ENCODE measurements around the gene ME3. TPM values are rescaled to one million over a fixed set of nuclear protein-coding genes. Genes with fewer than 3 reads are reported as not detected.
"Not testable (repeated sequence)": the region's sequence is repeated elsewhere in the genome, so short reads cannot be mapped to it uniquely, and the experiment has no call there.

The ME3 gene
- total RNA-seq, 2 donors from 2014 or later = 62.4 to 62.5 TPM

DNA sequence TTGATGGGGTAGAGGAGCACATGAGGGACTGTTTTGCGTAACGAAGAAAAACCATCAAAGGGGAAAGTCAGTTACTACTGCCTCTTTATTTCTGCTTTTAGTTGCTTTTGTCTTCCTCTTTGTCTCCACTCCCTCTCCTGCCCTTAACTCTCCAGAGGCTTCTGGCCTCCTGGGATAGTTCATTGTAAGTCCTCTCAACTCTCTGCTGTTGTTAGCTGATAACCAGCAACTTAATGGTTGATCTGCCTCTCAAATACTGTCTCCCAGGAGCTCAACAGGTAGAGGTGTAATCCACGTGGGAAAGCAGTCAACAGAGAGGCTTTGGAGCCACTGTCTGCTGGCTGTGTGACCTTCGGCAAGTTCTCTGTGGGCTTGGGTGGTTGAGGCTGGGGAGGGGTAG is 250.5 kb downstream of the ME3 start:
- no peak overlapping the region for H3K27ac ChIP-seq
- no peaks in the 10 kb centered on the region for H3K27me3 ChIP-seq (replicated peaks; ENCODE audit: insufficient read depth)
- H3K4me3 ChIP-seq = no peak overlapping the region
- H3K4me1 ChIP-seq (ENCODE audit: control insufficient read depth in 1 of 2, low read depth in 2 of 2) = no peaks in the 10 kb centered on the region
- H3K9me3 ChIP-seq = peaks cover 3% of the 10 kb centered on the region
- TF ChIP-seq, protein P1, sequence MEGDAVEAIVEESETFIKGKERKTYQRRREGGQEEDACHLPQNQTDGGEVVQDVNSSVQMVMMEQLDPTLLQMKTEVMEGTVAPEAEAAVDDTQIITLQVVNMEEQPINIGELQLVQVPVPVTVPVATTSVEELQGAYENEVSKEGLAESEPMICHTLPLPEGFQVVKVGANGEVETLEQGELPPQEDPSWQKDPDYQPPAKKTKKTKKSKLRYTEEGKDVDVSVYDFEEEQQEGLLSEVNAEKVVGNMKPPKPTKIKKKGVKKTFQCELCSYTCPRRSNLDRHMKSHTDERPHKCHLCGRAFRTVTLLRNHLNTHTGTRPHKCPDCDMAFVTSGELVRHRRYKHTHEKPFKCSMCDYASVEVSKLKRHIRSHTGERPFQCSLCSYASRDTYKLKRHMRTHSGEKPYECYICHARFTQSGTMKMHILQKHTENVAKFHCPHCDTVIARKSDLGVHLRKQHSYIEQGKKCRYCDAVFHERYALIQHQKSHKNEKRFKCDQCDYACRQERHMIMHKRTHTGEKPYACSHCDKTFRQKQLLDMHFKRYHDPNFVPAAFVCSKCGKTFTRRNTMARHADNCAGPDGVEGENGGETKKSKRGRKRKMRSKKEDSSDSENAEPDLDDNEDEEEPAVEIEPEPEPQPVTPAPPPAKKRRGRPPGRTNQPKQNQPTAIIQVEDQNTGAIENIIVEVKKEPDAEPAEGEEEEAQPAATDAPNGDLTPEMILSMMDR (IDR thresholded peaks at IDR 0.05) = no peak
- ATAC-seq (ENCODE audit: insufficient number of reproducible peaks, low FRiP score, low read depth) (no peak), DNase-seq (ENCODE audit: low spot score) (no peak)
- H3K36me3 ChIP-seq = no peaks in the 10 kb centered on the region

DNA sequence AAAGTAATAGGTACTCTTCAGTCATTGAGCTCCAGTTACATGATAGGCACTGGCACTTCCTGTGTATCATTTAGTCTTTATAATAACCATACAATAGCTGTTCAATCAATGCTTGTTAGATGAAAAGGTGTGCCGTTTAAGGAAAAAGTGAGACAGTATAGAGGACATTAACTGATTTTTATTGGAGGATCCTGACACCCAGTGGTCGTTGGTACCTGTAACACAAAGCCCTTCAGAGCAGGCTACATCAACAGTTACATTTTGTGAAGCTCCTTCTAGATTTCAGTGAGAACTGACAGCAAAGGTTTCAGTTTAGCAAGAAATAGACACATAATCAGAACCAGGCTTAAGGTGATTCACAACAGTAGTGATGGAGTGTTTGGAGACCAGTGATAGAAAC is 253.5 kb downstream of the ME3 start:
- no peak overlapping the region for H3K4me3 ChIP-seq
- no peaks in the 10 kb centered on the region for H3K27me3 ChIP-seq (replicated peaks; ENCODE audit: insufficient read depth)
- H3K27ac ChIP-seq = no peak overlapping the region
- TF ChIP-seq, protein P1 (IDR thresholded peaks at IDR 0.05) = no peak
- DNase-seq (ENCODE audit: low spot score) (no peak), ATAC-seq (ENCODE audit: insufficient number of reproducible peaks, low FRiP score, low read depth) (no peak)
- H3K4me1 ChIP-seq (ENCODE audit: control insufficient read depth in 1 of 2, low read depth in 2 of 2) = no peaks in the 10 kb centered on the region
- H3K9me3 ChIP-seq = no peaks in the 10 kb centered on the region
- H3K36me3 ChIP-seq = no peaks in the 10 kb centered on the region

DNA sequence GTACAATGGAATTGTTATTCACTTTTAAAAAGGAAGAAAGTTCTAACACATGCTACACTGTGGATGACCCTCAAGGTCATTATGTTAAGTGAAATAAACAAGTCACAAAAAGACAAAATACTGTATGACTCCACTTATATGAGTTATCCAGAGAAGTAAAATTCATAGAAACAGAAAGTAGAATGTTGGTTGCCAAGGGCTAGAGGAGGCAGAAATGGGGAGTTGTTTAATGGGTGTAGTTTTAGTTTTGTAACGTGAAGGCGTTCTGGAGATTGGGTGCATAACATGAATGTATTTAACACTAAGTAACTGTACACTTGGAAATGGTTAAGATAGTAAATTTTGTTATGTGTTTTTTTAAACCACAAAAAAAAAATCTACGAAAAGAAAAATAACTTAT is 253.9 kb downstream of the ME3 start:
- H3K27me3 ChIP-seq (replicated peaks; ENCODE audit: insufficient read depth) = no peaks in the 10 kb centered on the region
- no peak overlapping the region for H3K4me3 ChIP-seq
- H3K4me1 ChIP-seq (ENCODE audit: control insufficient read depth in 1 of 2, low read depth in 2 of 2) = no peaks in the 10 kb centered on the region
- DNase-seq (ENCODE audit: low spot score) (no peak), ATAC-seq (ENCODE audit: insufficient number of reproducible peaks, low FRiP score, low read depth) (no peak)
- H3K27ac ChIP-seq = no peak overlapping the region
- TF ChIP-seq, protein P1 (IDR thresholded peaks at IDR 0.05) = no peak
- H3K9me3 ChIP-seq = no peaks in the 10 kb centered on the region
- no peaks in the 10 kb centered on the region for H3K36me3 ChIP-seq

DNA sequence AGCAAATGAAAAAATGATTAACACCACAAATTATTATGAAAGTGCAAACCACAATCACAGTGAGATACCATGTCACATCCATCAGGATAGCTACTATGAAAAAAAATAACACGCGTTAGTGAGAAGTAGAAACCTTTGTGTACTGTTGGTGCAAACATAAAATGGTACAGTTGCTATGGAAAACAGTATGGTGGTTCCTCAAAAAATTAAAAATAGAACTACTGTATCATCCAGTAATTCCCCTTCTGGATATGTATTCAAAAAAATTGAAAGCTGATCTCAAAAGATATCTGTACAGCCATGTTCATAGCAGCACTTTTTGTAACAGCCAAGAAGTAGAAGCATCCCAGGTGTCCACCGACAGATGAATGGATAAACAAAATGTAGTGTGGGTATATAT is 254.3 kb downstream of the ME3 start:
- Histone ChIP-seq H3K27ac (no peak overlapping the region), H3K4me3 (no peak overlapping the region), H3K36me3 (no peaks in the 10 kb centered on the region), H3K9me3 (no peaks in the 10 kb centered on the region), H3K27me3 (replicated peaks; ENCODE audit: insufficient read depth) (no peaks in the 10 kb centered on the region), H3K4me1 (ENCODE audit: control insufficient read depth in 1 of 2, low read depth in 2 of 2) (no peaks in the 10 kb centered on the region)
- ATAC-seq (ENCODE audit: insufficient number of reproducible peaks, low FRiP score, low read depth) = no peak
- TF ChIP-seq, protein P1 (IDR thresholded peaks at IDR 0.05) = no peak
- DNase-seq (ENCODE audit: low spot score) = no peak

DNA sequence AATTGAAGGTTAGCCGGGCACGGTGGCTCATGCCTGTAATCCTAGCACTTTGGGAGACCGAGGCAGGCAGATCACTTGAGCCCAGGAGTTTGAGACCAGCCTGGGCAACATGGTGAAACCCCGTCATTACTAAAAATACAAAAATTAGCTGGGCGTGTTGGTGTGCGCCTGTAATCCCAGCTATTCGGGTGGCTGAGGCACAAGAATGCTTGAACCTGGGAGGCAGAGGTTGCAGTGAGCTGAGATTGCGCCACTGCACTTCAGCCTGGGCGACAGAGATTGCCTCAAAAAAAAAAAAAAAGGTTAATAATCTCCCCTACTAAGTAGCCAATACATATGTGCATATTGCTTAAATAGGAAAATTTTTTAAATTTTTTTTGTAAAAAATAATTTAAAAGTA is 255.5 kb downstream of the ME3 start:
- not testable (repeated sequence) for H3K36me3 ChIP-seq; DNase-seq (ENCODE audit: low spot score); H3K27ac ChIP-seq; H3K9me3 ChIP-seq; H3K4me1 ChIP-seq (ENCODE audit: control insufficient read depth in 1 of 2, low read depth in 2 of 2); H3K27me3 ChIP-seq (replicated peaks; ENCODE audit: insufficient read depth); H3K4me3 ChIP-seq; ATAC-seq (ENCODE audit: insufficient number of reproducible peaks, low FRiP score, low read depth)

DNA sequence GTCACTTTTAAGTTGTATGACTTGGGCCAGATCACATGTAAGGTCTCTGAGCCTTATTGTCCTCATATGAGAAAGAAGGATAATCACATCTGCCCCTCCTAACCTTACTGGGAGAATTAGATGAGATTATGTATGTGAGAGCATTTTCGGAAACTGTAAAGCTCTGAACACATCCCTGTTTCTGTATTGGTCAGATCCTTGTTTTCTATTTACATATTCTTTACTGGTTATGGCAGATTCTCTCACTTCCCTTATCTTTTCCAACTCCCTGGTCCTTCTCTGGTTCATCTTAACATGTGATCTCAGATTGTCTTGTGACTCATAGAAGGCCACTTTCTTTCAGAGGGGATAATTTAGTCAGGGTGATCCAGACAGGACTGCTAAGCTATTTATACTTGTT is 255.9 kb downstream of the ME3 start:
- H3K4me3 ChIP-seq = no peak overlapping the region
- no peaks in the 10 kb centered on the region for H3K27me3 ChIP-seq (replicated peaks; ENCODE audit: insufficient read depth)
- no peaks in the 10 kb centered on the region for H3K9me3 ChIP-seq
- ATAC-seq (ENCODE audit: insufficient number of reproducible peaks, low FRiP score, low read depth) (no peak), DNase-seq (ENCODE audit: low spot score) (no peak)
- H3K27ac ChIP-seq = no peak overlapping the region
- TF ChIP-seq, protein P1 (IDR thresholded peaks at IDR 0.05) = no peak
- H3K36me3 ChIP-seq = no peaks in the 10 kb centered on the region
- H3K4me1 ChIP-seq (ENCODE audit: control insufficient read depth in 1 of 2, low read depth in 2 of 2) = no peaks in the 10 kb centered on the region

Data from thoracic aorta (tissue), 2 donors.